Choroid plexus epithelial cell (primary cell): ENCODE data around the gene RAP2A.
A peak's percentile ranks its signal among the peaks of the same experiment; 100 is the strongest.

Experiments used
- DNase-seq: peaks from one replicate; pipeline ENCODE4 v3.0.0-alpha.2; 2010; ENCODE audit warnings: low read depth
- H3K4me3 ChIP-seq: 2 replicates; pipeline ENCODE4 v1.5.1; 2011; ENCODE audit warnings: low read depth, mild to moderate bottlenecking, control low read depth, low read length, moderate library complexity
- CTCF ChIP-seq: conservative IDR thresholded peaks from 2 replicates; pipeline ENCODE4 v1.5.1; 2011; ENCODE audit warnings: low read depth, mild to moderate bottlenecking, control low read depth, inconsistent platforms, low read length, moderate library complexity

The RAP2A gene

GRCh38 chr13:97422118-97423054 lies 11.6 kb upstream of the RAP2A start:
- no peak for TF ChIP-seq CTCF
- H3K4me3 ChIP-seq, result no peak overlapping the region
- DNase-seq, result no peak

GRCh38 chr13:97423300-97424045 lies 10.5 kb upstream of the RAP2A start:
- no peak for DNase-seq
- no peak overlapping the region for H3K4me3 ChIP-seq
- no peak for TF ChIP-seq CTCF

- DNase-seq, result peak; percentile 42
- TF ChIP-seq CTCF, result no peak
These were observed 8.4 kb upstream of the RAP2A start for GRCh38 chr13:97425590-97425989.

GRCh38 chr13:97426695-97427094 lies 7.3 kb upstream of the RAP2A start:
- no peak for DNase-seq
- TF ChIP-seq CTCF, result no peak
- no peak overlapping the region for H3K4me3 ChIP-seq

More at GRCh38 chr13:97425590-97425989, 8.4 kb upstream of the RAP2A start:
- H3K4me3 ChIP-seq, result no peak overlapping the region

GRCh38 chr13:97429681-97430081 lies 4.3 kb upstream of the RAP2A start:
- H3K4me3 ChIP-seq, result no peak overlapping the region
- DNase-seq, result peak; percentile 30
- TF ChIP-seq CTCF, result no peak

GRCh38 chr13:97430296-97430695 lies 3.7 kb upstream of the RAP2A start:
- DNase-seq, result no peak
- no peak overlapping the region for H3K4me3 ChIP-seq
- no peak for TF ChIP-seq CTCF
